C4-2B (cell line): ENCODE results near the gene ELAC2.

Experiments used
- CTCF ChIP-seq: fragments of 450-650 bp; conservative IDR thresholded peaks from 2 replicates; pipeline ENCODE4 v1.5.1; 2017; ENCODE audit warnings: mild to moderate bottlenecking
- ZFX ChIP-seq: fragments of 450-650 bp; IDR thresholded peaks from 2 replicates; pipeline ENCODE4 v1.6.1; 2017

DNA sequence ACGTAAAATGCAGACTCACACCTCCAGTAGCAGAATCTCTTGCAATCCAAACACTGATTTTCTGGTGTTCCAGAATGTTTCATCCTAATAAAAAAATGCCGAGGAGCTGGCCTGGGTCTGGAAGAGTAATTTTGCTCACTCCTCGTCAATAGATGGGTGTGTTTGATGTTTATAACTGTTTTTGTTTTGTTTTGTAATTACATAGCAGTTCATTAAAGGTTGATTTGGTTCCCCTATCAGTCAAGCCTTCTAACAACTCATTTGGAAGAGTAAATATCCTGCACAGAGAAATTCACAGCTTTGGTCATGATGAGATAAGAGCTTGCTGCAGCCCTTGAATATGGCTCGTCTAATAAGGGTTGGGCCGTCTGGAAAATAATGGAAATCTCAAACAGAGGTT is 36.8 kb upstream of the ELAC2 start:
- TF ChIP-seq CTCF (no peak), ZFX (no peak)
